ENCODE results near the gene PRLR.

Gene PRLR

GRCh38 chr5:35158622-35159369, 71.5 kb downstream of the PRLR start:
- no peak for DNase-seq

GRCh38 chr5:35158204-35158603, 72.1 kb downstream of the PRLR start:
- no peak for DNase-seq

- DNase-seq, result no peak
These were observed 76.8 kb downstream of the PRLR start for GRCh38 chr5:35153375-35153932.

DNA sequence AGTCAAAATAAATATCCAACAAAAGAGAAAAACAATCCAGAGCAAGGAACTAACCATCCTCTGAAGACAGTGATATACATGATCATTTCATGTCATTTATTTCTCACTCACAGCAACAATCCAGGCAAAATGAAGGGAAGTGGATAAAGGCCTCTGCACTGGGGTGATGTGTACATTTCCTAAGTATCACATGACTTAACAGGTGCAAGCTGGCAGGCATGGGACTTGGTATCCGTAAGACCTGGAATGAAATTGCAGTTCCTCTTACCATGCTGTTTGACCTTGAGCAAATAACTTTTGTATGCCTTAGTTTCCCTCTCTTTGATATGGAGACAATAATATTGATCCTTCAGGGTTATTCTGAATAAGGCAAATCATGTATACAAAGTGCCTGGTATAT, 77.6 kb downstream of the PRLR start:
- DNase-seq, result no peak

GRCh38 chr5:35151146-35151920, 79.0 kb downstream of the PRLR start:
- DNase-seq, result no peak

- DNase-seq, result no peak
These were observed 81.2 kb downstream of the PRLR start for GRCh38 chr5:35149041-35149440.

- no peak for DNase-seq
These were observed 83.9 kb downstream of the PRLR start for GRCh38 chr5:35146406-35146805.

DNA sequence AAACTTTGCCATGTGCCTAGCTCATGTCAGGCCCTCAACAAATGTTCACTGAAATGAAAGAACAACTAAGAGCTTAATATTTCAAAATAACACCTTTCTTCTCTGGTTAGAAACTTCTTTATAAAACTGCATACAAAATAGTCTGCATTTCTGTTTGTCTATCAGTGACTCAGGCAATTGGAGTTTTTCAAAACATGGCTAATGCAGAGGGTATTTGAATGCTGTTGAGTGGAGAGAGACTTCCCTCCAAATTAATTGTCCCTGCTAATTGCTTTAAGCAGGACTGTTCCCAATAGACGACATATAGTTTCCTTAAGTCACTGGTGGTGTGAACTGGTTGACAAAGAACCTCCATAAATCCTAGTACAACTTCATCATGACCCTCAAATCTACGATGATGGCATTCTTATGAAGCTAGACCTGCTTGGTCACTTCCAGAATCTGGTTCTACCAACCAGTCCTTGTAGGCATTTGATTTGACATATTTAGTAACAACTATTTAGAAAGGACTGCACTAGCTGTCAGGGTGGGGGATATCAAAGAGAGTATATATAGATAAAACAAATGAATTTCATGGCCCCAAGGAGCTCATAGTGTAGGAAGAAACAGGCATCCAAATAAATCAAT, 84.5 kb downstream of the PRLR start:
- DNase-seq, result no peak

DNA sequence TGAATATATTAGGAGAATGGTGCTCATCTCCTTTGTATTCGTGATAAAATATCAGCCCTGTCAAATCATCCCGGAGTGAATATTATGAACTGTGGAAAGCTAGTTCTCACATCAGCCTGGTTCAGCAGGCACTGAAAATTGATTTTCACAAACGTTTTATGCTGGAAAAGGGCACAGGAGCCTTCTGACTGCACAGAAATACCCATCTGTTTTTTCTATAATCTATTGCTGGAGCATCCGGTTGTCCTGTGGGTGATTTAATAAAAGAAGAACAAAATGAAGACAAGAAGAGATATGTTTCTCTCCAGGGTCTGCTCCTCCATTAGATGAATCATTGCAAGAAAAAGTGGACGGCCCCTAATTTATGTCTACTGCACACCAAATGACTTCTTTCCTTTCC, 85.3 kb downstream of the PRLR start:
- DNase-seq, result no peak

GRCh38 chr5:35143841-35144240, 86.4 kb downstream of the PRLR start:
- no peak for DNase-seq

DNA sequence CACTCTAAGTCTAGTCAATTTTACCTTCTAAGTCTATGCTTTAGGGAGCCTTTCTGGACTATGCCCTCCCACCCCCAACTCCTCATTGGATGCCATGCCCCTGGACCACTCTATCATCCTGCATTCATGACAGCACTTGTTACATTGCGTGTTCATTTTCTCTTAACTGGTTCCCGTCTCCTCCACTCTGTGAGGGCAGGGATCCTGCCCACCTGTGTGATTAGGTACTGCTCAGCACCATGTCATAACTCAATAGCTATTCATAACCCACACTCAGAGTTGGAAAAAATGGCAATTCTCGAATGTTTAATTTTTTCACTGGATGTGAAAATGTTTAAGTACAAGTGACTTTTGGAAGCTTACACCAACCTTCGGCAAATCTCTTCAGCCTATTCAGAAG, 88.5 kb downstream of the PRLR start:
- no peak for DNase-seq

- no peak for DNase-seq
These were observed 92.1 kb downstream of the PRLR start for GRCh38 chr5:35138232-35138631.

GRCh38 chr5:35136386-35136785, 93.9 kb downstream of the PRLR start:
- no peak for DNase-seq

- no peak for DNase-seq
These were observed 95.0 kb downstream of the PRLR start for GRCh38 chr5:35135239-35135700.

- DNase-seq, result peak; percentile 38
These were observed 95.8 kb downstream of the PRLR start for GRCh38 chr5:35134278-35135030.

GRCh38 chr5:35133186-35133585, 97.1 kb downstream of the PRLR start:
- no peak for DNase-seq

DNA sequence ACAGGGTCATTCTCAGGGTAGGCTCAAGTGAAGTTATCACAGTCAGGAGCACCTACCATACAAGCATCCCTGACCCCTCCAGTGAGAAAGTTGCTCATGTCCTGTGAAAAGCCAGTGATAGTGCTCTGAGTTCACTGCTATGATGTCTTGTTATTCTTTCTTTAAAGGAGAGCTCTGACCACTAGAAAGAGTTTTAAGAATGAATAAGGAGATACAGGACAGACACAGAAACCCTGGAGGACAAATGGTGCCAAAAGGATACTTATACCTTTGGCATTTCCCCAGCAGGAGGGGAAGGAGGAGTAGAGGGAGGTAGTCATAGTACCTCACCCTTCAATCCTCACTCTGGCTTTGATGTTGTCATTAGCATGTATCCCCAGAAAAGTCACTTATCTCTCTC, 98.6 kb downstream of the PRLR start:
- no peak for DNase-seq

DNA sequence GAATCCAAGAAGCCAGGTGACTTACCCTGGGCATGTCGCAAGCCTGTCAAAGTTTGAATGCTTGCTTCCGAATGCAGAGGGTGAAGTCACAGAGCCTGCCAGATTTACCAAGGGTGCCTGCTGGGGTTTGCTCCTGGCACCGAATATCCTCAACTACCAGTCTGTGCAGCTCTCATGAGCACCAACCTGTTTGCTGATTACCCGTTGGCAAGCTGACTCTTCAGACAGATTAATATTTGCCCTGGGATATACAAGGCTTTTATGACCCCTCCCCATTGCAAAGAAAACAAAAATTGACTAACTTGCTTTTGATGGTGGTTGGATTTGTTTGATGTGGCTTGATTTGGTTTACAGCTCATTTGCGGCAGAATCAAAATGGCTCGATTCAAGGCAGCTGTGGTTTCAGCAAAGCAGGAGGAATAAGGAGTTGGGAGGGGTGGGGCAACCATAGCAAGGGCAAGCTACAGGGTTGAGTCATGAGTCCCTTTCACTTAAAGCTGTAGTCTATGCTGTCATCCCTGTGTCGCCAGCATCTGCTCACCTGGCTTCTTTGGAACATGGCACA, 100.3 kb downstream of the PRLR start:
- DNase-seq, result no peak

DNA sequence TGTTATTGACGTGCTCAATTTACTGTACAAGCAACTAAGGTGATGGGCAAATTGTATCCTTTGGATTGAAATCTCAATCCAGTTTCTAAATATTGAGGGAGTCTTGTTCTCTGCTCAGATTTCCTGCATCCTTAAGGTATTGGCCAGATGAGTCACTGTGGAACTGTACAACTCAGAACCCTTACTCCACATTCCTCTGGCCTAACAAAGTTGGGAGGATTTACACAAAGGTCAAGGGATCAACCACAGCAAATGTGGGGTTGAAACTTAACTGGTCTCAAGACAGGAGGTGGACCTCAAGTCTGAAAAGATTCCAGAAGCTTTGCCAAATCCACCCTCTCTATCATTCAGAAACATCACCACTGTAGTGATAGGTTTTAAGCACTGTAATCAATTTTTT, 101.0 kb downstream of the PRLR start:
- no peak for DNase-seq

- no peak for DNase-seq
These were observed 103.3 kb downstream of the PRLR start for GRCh38 chr5:35127006-35127405.

- DNase-seq, result no peak
These were observed 104.5 kb downstream of the PRLR start for GRCh38 chr5:35125746-35126145.

DNA sequence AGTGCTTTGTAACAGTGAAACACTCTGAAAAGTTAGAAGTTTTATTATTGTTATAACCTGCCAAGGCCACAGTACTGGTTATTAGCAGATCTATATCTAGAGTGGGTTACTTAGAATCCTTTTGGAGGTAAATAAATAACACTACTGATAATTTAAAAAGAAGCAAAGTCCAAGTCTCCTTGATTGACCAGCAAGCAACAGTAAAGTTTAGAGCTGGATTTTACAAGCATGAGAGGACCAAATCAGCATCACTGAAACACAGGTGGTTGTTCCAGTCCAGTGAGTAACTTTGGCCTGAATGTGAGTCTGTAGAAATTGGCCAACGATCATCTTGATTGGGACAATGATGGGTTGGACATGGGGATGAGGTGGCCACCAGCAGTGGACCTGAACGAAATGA, 105.4 kb downstream of the PRLR start:
- DNase-seq, result no peak

DNA sequence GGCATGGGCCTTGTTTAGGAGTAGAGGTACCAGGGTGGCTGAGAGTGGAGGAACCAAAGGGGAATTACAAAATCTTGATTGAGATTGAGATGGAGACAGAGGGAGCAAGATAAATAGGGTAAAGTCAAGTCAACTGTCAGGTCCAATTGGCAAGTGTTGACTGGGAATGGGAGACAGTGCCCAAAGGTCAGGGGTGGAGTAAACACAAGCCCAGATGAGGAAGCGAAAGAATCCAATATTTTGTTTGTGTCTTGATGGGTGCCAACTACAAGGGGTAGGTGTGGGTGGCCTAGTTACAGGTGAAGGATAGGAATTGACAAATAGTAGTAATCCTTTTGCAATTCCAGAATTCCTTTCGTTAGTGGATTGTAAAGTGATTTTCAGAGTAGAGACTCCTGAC, 107.5 kb downstream of the PRLR start:
- DNase-seq, result no peak

All from NCI-H524 treated with DMSO at 0.1 percent for 48 hours (cell line).